Measurements from ENCODE around the gene PRKCA.

GRCh38 chr17:66636111-66636510, 333.7 kb downstream of the PRKCA start:
- no peak for TF ChIP-seq CTCF (IDR thresholded peaks at IDR 0.05)
- TF ChIP-seq POLR2A (IDR thresholded peaks at IDR 0.05) = no peak

All from uterus (tissue), 2 donors.